Cerebellar cortex (tissue), 1 donor: ENCODE measurements around the gene ZNF385B.
A peak's percentile ranks its signal among the peaks of the same experiment; 100 is the strongest.

Experiments
- DNase-seq: peaks from one replicate; pipeline ENCODE4 v3.0.0-alpha.2; 2015; ENCODE audit warnings: low spot score

The ZNF385B gene

GRCh38 chr2:179855673-179856072, 5.7 kb downstream of the ZNF385B start:
- no peak for DNase-seq

DNA sequence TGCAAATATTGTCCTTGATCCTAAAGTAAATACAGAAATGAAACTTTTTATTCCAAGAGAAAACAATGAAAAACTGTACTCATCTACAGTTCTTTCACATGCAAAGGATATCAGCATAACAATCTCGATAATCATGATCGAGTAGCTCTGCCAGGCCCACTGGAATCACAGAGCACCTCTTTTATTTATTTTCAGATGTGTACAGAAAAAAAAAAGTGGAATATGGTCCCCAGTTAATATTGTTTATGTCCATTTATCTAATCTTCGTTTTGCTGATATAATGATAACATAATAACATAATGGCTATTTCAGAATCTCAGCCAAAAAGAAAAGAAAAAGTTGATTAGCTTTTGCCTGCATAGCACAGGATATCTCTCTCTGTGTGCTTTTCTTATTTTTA, 6.5 kb downstream of the ZNF385B start:
- peak; percentile 33 for DNase-seq

DNA sequence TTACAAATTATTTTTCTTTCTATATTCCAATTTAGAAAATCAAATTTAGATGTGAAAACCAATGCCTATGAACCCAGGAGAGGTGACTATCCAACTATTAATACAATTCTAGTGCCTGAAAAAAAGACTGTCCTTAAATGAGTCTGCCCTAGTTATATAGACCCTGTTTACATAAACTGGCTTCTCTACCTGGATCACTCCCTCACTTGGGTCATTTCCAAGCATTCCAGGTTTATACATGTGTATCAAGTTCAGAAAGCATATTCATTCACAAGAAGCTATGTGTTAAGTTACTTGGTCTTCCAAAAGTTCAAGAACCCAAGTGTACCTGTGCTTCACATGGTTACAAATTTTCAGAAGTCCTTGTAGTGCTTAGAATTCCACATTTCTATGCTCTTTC, 8.3 kb downstream of the ZNF385B start:
- peak; percentile 36 for DNase-seq

- no peak for DNase-seq
Observed at GRCh38 chr2:179850188-179850587, 11.2 kb downstream of the ZNF385B start.

DNA sequence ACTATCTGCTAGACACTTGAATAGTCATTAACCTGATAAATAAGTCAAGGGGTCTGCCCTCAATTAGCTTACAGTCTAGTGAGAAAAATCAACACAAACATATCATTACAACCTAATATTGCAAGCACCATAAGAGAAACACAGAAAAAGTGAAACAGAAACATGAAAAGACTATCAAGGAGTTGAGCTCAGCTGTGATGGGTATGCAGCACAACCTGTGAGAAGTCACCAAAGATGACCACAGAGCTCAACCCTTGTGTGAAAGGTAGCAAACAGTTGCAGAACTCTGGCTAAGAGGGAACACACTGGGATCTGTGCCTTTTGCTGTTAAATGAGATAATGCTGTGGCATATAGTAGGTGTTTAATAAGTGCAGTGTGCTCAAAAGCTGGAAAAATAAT, 11.7 kb downstream of the ZNF385B start:
- no peak for DNase-seq

DNA sequence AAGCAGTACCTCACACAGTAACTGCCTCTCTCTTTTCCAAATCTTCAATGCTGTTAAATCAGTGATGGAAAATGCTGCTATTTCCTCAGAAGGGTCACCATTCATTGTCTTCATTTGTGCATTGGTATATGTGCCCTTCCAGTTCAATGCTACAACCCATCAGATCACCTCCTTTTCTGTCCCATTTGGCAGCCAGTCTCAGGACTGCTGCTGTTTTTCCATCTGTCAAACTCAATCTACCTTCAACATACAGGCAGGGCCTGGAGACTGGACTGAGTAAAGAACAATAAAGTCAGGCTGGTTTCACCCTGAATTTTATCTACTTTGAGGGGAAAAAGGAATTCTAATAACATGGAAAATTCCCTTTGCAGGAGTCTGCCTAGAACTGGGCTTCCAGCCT, 17.9 kb downstream of the ZNF385B start:
- peak; percentile 97 for DNase-seq

DNA sequence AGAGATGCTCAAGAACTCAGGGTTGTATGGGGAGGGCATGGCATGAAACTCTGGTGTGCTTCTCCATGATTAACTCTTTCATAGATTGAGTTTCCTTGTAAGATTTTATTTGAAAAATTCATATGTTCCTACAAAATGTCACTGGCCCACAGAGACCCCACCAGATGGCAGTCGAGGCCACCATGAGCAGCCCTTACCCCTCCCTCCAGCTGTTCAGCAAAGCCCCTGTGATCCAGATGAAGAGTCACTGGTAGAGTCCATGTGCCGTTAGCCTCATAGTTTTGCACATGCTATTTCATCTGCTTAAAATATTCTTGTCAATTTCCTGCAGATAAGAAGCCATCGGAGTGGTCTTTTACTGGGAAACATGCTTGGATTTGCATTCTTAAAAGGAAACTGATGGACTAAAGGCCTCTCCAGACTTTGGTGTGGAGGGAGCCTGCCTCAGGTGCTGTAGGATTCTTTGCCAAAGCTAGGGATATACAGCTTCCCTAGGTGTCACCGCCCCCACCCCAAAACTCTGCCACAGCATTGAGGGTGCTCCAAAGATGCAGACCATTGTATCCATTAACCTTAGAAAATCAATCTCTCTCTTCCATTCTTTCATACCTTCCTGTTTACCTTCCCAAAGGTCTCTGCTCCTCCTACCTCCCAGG, 18.8 kb downstream of the ZNF385B start:
- no peak for DNase-seq

- no peak for DNase-seq
Observed at GRCh38 chr2:179840840-179841239, 20.6 kb downstream of the ZNF385B start.

GRCh38 chr2:179837408-179837807, 24.0 kb downstream of the ZNF385B start:
- peak; percentile 37 for DNase-seq

DNA sequence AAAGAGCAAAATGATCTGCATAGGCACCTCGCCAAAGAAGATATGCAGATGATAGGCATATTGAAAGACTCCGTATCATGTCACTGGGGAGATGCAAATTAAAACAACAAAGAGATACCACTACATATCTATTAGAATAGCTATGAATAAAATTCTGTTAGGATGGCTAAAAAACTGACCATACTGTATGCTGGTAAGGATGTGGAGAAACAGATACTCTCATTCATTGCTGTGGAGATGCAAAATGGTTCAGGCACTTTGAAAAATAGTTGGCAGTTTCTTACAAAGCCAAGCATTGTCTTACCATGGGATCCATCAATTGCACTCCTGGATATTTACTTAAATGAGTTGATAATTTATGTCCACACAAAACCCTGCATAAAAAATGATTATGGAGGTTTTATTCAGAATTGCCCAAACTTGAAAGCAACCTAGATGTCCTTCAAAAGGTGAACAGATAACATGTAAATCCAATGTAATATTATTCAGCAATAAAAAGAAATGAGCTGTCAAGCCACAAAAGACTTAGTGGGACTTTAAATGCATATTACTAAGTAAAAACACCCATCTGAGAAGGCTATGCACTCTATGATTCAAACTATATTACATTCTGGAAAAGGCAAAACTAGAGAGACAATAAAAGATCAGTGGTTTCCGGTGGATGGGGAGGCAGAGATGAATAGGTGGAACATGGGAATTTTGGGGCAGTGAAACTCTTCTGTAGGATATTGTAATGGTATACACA, 31.2 kb downstream of the ZNF385B start:
- no peak for DNase-seq

DNA sequence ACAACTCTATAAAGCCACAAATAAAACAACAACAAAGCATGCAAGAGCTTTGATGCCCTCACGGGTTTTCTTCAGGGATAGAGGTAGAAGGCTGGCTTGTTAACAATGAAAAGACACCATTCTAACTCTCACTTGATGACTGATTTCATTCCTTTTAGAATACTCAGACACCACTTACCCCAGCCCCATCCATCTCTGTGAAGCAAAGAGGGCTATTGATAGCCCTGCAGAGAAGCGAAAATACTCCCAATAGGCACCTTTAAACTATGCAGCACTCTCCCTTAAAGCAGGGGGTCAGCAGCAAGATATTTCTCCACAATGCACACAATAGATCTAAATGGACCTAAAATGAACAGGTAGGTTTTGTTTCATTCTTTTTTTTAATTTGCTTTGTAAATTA, 35.1 kb downstream of the ZNF385B start:
- no peak for DNase-seq

- no peak for DNase-seq
Observed at GRCh38 chr2:179825494-179825893, 35.9 kb downstream of the ZNF385B start.

GRCh38 chr2:179824961-179825360, 36.5 kb downstream of the ZNF385B start:
- no peak for DNase-seq

DNA sequence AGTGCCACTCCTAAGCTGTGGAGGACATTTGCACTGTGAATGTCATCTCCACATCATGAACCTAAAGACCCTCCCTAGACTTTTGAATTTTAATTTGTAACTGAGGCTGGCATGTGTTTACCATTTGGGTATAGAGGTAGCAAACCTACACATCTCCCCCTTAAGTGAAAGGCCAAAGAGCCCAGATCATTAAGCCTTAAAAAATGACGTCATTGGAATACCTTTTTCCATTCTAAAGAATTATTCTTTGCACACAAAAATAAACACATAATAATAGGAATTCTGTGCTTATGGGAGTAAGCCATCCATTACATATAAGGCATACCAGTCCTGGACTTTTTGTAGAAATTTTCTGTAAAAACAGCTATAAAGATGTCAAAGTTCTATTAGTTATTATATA, 38.9 kb downstream of the ZNF385B start:
- no peak for DNase-seq

GRCh38 chr2:179818546-179818945, 42.9 kb downstream of the ZNF385B start:
- no peak for DNase-seq

GRCh38 chr2:179817181-179817841, 44.1 kb downstream of the ZNF385B start:
- no peak for DNase-seq

DNA sequence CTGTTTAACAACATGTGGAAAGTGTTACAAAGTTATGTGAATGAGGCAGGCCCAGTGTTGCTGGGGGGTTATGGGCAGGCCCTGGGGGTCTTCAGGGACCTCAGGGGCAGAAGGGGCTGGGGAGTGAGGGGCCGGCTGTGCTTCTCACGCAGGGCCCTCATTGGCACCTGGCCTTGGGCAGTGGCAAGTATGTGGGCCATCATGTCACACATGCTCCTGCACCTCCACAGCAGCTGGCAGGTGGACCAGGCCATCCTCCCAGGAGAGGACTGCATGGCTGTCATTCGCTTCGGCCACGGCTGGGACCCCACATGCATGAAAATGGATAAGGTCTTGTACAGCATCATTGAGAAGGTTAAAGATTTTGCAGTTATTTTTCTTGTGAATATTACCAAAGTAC, 47.4 kb downstream of the ZNF385B start:
- DNase-seq: no peak

GRCh38 chr2:179812501-179812900, 48.9 kb downstream of the ZNF385B start:
- no peak for DNase-seq

- no peak for DNase-seq
Observed at GRCh38 chr2:179811042-179811441, 50.4 kb downstream of the ZNF385B start.

DNA sequence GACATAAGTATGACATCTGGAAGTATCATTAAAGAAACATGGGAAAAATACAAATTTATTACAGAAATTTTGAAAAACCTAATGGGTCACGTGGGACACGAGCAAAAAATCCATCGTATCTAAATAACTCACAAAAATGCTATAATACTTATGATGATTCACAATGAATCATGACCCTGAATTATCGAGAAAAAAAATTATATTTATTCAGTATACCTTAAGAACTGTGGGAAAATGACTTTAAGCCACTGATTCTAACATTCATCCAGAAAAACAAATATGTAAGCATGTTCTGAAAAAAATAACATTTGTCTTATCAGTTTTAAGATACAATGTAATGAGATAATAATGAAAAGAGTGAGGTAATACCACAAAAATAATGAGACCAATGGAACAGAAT, 51.8 kb downstream of the ZNF385B start:
- no peak for DNase-seq

DNA sequence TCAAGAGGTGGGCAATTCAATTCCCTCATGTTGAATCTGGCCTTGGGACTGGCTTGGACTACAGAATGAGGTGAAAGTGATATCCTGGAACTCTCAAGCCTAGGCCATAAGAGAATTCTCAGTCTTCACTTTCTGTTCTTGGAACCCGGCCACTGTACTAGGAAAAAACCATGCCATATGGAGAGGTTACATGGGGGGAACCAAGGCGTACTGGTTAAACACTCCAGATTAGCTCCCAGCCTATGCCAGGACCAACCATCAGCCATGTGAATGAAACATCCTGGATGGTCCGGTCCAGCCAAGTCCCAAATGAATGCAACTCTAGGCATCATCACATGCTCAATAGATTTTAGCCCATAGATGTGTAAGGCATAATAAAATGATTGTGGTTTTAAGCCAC, 56.4 kb downstream of the ZNF385B start:
- peak; percentile 94 for DNase-seq

- DNase-seq: no peak
Observed at GRCh38 chr2:179804206-179804605, 57.2 kb downstream of the ZNF385B start.
